Ishikawa (cell line): ENCODE results near the gene RPN2.
A peak's percentile ranks its signal among the peaks of the same experiment; 100 is the strongest.

Source experiments
- CEBPB ChIP-seq: IDR thresholded peaks from 2 replicates; pipeline ENCODE4 v1.6.1; 2012
- CREB1 ChIP-seq: IDR thresholded peaks from 2 replicates; pipeline ENCODE4 v1.6.1; 2012; ENCODE audit warnings: low read depth
- EP300 ChIP-seq: IDR thresholded peaks from 2 replicates; pipeline ENCODE4 v1.6.1; 2012; ENCODE audit warnings: borderline replicate concordance
- FOXM1 ChIP-seq: IDR thresholded peaks from 2 replicates; pipeline ENCODE4 v1.6.1; 2012; ENCODE audit warnings: low read depth, borderline replicate concordance
- NFIC ChIP-seq: IDR thresholded peaks from 2 replicates; pipeline ENCODE4 v1.6.1; 2012
- RAD21 ChIP-seq: IDR thresholded peaks from 2 replicates; pipeline ENCODE4 v1.6.1; 2012; ENCODE audit warnings: low read depth
- TAF1 ChIP-seq: IDR thresholded peaks from 2 replicates; pipeline ENCODE4 v1.6.1; 2012; ENCODE audit warnings: low read depth, mild to moderate bottlenecking
- TCF12 ChIP-seq: IDR thresholded peaks from 2 replicates; pipeline ENCODE4 v1.6.1; 2012; ENCODE audit warnings: low read depth
- TEAD4 ChIP-seq: IDR thresholded peaks from 2 replicates; pipeline ENCODE4 v1.6.1; 2012
- YY1 ChIP-seq: IDR thresholded peaks from 2 replicates; pipeline ENCODE4 v1.6.1; 2012; ENCODE audit warnings: low read depth
- ZBTB7A ChIP-seq: IDR thresholded peaks from 2 replicates; pipeline ENCODE4 v1.6.1; 2012; ENCODE audit warnings: low read depth
- TF ChIP-seq, protein P1 (sequence below): IDR thresholded peaks from 2 replicates; pipeline ENCODE4 v1.6.1; 2012; ENCODE audit warnings: low read depth, mild to moderate bottlenecking
- TF ChIP-seq, protein P2 (sequence below): IDR thresholded peaks from 2 replicates; pipeline ENCODE4 v1.6.1; 2012
- TF ChIP-seq, protein P3 (sequence below): IDR thresholded peaks from 2 replicates; pipeline ENCODE4 v1.6.1; 2012

DNA sequence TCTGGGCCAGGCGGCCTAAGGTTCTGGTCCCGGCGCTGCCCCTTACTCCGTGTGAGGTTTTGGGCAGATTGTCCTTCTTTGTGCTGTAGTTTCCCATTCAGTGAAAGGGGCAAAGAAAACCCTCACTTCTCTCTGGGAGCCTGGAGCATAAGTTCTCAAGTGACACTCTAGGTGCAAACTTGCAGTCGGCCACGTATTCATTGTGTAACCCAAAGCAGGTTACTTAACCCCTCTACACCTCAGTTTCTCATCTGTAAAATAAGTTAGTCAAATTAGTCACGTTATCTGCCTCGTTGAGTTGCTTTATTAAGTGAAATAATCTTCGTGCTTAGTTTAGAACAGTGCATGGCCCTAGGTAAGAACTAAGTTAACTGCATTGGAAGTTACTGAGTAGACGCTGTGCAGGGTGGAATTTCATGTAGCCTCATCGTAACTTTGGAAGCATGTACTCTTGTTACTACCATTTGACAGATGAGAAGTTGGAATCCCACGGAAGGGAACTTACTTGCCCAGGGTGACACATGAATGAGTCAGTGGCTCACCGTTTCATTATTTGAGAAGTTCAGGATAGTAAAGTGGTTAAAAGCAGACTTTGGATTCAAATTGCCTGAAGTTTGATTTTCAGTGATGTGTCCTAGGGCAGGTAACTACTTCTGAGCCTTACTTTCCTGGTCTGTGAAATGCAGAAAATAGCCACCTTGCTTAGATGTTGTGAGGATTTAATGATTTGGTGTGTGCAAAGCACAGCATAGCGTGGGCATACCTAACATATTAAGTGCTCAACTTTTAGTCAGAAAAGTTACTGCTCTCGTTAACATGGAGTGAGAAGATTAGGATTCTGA, 774 bp downstream of the RPN2 start:
- TF ChIP-seq EP300 (no peak), CREB1 (no peak), RAD21 (no peak), YY1 (no peak), FOXM1 (no peak), NFIC (no peak), TAF1 (no peak), ZBTB7A (no peak), CEBPB (peak; percentile 34), TEAD4 (no peak), TCF12 (no peak)
- TF ChIP-seq, protein P1, sequence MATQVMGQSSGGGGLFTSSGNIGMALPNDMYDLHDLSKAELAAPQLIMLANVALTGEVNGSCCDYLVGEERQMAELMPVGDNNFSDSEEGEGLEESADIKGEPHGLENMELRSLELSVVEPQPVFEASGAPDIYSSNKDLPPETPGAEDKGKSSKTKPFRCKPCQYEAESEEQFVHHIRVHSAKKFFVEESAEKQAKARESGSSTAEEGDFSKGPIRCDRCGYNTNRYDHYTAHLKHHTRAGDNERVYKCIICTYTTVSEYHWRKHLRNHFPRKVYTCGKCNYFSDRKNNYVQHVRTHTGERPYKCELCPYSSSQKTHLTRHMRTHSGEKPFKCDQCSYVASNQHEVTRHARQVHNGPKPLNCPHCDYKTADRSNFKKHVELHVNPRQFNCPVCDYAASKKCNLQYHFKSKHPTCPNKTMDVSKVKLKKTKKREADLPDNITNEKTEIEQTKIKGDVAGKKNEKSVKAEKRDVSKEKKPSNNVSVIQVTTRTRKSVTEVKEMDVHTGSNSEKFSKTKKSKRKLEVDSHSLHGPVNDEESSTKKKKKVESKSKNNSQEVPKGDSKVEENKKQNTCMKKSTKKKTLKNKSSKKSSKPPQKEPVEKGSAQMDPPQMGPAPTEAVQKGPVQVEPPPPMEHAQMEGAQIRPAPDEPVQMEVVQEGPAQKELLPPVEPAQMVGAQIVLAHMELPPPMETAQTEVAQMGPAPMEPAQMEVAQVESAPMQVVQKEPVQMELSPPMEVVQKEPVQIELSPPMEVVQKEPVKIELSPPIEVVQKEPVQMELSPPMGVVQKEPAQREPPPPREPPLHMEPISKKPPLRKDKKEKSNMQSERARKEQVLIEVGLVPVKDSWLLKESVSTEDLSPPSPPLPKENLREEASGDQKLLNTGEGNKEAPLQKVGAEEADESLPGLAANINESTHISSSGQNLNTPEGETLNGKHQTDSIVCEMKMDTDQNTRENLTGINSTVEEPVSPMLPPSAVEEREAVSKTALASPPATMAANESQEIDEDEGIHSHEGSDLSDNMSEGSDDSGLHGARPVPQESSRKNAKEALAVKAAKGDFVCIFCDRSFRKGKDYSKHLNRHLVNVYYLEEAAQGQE = no peak
- TF ChIP-seq, protein P2, sequence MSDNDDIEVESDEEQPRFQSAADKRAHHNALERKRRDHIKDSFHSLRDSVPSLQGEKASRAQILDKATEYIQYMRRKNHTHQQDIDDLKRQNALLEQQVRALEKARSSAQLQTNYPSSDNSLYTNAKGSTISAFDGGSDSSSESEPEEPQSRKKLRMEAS = no peak
- TF ChIP-seq, protein P3, sequence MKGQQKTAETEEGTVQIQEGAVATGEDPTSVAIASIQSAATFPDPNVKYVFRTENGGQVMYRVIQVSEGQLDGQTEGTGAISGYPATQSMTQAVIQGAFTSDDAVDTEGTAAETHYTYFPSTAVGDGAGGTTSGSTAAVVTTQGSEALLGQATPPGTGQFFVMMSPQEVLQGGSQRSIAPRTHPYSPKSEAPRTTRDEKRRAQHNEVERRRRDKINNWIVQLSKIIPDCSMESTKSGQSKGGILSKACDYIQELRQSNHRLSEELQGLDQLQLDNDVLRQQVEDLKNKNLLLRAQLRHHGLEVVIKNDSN = no peak
